NCI-H1417 treated with DMSO at 0.1 percent for 48 hours (cell line): ENCODE results near the gene NRL.

ENCODE experiments used
- DNase-seq: peaks from one replicate; lab custom pipeline; 2025; lab: John Stamatoyannopoulos, UW

NRL gene

DNA sequence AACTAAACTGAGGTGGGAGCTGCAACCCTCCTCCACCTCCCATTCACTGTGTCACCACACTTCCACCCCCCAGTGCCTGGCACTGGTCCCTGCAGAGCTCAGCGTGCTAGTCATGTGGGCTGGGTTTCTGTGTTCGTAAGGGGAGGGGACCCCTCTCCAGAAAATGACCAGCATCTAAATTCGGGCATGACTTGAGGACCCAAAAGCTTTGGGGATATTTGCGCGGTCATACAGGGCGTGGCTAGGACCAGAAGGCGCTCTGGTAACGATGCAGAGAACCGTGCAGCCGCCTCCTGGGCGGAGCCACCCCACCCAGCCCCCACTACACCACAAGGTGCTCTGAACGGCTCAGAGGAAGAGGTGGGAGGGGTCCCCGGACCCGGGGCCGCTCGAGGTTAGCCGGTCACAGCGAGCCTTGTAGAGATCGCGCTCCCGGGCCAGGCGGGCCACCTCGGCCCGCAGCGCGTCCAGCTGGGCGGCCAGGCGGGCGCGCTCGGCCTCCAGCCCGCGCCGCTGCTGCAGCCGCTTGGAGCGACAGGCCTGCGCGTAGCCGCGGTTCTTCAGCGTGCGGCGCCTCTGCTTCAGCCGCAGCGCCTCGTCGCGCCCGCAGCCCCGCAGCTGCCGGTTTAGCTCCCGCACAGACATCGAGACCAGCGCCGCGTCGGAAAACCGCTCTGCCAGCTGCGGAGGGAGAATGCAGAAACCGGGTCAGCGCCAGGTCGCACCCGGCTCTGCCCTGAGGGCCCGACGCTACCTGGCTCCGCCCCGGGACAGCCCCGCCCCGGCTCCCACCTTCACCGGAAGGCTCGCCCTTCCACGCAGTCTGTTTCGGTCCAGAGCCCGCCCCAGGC, 33.6 kb downstream of the NRL start:
- DNase-seq = no peak

DNA sequence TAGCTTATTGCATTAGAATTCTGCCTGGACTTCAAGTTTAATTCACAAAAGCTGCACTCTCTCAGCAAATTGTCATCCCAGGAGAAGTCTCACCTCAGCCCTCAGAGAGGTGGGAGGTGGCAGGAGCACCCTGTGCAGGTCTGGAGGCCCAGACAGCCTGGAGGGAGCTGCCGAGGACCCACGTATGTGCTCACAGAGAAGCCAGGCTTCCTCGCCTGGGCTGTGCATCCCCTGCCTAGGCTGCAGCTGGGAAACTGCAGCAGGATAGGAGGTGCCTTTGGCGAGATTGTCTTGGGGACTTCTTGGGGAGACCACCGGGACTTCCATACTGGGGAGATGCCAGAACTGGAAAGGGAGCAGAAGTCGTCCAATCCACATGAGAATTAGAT, 34.6 kb downstream of the NRL start:
- DNase-seq = no peak

DNA sequence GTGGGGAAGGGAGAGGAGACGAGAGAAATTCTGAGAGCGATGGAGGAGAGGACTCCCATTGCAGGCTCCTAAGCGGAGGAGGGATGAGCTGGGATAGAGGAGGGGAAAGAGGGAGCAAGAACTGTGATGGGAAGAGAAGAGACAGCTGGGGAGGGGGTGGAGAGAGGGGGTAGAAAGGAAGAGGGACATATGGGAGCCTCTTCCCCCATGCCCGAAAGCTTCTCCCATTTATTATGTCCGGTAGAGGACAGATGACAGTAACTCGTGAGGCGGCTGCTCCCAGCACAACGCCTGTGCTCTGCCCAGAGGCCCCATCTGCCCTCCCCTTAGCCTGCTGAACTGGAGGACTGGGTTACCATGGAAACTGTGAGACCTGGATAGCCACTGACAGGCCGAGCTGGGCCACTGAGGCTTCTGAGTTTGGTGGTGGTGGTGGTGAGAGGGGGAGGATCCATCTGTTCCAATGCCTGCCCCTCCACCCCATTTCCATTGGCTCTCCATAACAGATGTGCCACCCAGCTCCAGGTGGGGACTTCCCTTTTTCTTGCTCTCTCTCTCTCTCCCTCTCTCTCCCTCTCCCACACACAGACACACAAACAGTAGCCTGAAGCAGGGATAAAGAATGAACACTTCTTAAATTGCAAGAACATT, 35.1 kb downstream of the NRL start:
- peak; percentile 64 for DNase-seq

DNA sequence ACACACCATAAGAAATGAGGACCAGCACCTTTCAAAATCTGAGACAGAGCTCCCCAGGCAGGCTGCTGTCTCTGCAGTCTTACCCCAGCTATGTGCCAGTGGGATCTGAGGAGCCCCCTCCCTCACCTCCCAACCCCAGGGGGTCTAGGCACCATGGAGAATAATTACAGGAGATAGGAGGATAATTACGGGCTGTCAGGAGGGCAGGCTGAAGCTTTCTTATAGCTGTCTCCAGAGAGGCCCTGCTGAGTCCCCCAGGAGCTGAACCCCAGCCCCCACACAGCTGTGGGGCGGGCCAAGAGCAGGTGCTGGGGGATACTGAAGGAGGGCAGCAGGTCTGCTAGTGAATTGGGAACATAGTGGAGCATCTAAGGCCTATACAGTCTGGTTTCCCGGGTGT, 36.6 kb downstream of the NRL start:
- peak; percentile 85 for DNase-seq

DNA sequence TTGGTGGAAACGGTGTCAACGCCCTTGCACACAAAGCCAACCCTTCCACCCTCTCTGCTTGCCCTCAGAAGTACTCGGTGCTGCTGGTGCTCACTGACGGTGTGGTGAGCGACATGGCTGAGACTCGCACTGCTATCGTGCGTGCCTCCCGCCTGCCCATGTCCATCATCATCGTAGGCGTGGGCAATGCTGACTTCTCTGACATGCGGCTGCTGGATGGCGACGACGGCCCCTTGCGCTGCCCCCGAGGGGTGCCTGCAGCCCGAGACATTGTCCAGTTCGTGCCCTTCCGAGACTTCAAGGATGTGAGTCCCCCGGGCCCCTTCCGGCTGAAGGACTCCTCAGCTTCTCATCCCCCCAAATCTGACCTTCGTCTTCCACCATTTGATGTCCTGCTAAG, 37.7 kb downstream of the NRL start:
- DNase-seq = no peak

DNA sequence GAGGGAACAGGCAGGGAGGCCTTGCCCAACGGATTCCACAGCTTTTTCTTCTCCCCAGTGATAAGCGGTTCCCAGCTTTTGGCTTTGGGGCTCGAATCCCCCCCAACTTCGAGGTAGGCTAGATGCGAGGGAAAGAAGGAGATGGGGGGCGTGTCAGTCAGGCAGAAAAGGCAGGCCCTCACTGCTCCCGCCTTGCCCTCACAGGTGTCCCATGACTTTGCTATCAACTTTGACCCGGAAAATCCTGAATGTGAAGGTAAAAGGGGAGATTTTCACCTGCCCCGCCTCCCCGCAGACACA, 38.5 kb downstream of the NRL start:
- no peak for DNase-seq

DNA sequence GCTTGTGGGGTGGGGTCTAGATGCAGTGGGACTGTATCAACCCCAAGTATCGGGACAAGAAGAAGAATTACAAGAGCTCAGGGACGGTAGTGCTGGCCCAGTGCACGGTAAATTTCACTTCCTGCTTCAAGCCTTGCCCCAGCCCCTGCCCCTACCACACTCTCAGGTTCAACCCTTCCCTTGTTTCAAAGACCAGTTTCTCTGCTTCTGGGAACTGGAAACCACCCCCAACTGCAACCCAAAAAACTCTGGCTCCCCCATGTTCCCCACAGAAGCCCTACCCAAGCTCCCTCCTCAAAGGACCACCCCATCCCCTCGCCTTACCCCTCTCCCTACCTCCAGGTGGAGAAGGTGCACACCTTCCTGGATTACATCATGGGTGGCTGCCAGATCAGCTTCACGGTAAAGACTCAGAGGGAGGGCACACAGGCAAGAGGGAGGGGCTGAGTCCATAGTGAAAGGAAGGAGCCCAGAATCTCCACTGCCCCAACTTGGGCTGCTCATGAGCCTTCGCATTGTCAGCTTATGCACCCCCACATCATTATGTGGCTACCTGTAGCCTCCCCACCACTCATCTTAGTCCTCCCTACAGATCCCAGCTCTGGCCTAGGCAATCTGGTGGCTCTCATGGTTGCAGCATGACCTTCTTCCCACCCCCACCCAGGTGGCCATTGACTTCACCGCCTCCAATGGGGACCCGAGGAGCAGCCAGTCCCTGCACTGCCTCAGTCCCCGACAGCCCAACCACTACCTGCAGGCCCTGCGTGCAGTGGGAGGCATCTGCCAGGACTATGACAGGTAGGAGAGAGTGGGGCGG, 39.1 kb downstream of the NRL start:
- no peak for DNase-seq

DNA sequence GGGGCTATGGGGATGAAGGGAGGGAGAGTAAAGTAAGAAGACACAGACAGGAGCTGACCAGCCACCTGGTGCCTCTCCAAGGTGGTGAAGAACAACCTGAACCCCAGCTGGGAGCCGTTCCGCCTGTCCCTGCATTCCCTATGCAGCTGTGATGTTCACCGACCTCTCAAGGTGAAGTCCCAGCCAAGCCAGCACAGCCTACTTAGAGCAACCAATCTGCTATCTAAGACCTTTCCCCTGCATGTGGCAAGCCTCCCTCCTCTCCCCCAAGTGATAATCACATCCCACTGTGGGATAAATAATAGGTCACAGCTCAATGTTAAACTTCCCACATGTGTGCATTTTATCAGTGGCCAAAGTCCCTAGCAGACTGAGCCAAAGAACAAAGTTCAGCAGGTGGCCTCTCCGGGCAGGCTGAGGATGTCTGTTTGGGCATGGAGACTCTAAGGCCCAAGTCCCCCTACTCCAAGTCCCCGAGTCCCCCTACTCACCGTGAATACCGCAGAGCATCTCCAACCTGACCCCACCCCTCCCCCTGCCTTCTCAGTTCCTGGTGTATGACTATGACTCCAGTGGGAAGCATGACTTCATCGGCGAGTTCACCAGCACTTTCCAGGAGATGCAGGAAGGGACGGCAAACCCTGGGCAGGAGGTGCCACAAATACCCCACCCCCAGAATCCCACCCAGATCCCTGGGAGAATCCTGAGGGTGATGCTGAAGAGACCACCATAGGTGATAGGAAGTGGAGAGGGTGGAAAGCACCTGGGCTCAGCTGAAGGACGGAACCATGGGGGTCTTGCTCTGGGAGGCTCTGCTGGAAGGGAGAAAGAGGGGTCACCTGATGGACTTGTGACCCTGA, 39.9 kb downstream of the NRL start:
- DNase-seq = no peak

DNA sequence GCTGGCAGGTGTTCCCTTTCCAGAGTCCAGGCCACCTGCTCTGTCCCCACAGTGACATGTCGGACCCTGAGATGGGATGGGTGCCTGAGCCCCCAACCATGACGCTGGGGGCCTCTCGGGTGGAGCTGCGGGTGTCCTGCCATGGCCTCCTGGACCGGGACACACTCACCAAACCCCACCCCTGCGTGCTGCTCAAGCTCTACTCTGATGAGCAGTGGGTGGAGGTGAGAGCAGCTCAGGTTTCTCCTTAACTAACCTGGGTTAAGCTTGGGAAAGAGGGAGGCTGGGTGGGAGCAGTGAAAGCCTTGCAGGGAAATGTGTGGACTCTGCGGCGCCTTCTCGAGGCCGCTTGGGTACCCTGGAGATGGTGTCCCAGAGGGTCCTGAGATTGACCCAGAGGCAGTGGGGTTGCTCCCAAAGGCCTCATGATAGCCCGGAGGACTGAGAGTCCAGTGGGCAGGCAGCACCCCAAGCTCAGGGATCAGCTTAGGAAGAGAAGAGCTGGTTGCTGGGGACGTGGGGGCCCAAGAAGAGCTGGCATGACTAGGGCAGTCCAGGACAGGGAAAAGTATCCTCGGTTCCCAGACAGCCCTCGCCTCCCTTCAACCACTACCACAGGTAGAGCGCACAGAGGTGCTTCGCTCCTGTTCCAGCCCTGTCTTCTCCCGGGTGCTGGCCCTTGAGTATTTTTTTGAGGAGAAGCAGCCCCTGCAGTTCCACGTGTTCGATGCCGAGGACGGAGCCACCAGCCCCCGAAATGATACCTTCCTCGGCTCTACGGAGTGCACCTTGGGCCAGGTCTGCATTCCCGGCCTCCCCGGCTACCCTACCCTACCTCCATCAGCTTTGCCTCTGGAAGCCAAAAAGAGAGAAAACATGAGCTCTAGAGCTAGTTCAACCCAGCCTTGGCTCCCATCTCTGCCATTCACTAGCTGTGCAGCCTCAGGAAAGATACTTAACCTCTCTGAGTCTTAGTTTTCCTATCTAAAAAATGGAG, 41.6 kb downstream of the NRL start:
- no peak for DNase-seq

DNA sequence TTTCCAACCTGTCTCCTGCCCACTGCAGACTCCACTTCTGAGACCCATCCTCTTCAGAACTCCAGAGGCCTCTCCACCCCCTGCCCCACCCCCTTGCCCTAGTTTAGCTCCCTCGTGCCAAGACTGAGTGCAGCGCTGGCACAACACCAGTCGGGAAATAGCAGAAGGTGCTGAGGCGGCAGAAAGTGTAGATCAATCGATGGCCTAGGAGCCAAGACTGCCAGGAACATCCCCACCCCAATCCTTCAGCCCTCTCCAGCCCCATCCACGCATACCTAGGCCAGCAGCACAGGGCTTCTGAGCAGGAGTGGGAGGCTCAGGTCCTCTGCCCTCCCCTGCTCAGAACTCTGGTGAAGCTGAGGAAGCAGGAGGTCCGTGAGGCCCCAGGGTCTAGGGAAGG, 42.3 kb downstream of the NRL start:
- DNase-seq = no peak

DNA sequence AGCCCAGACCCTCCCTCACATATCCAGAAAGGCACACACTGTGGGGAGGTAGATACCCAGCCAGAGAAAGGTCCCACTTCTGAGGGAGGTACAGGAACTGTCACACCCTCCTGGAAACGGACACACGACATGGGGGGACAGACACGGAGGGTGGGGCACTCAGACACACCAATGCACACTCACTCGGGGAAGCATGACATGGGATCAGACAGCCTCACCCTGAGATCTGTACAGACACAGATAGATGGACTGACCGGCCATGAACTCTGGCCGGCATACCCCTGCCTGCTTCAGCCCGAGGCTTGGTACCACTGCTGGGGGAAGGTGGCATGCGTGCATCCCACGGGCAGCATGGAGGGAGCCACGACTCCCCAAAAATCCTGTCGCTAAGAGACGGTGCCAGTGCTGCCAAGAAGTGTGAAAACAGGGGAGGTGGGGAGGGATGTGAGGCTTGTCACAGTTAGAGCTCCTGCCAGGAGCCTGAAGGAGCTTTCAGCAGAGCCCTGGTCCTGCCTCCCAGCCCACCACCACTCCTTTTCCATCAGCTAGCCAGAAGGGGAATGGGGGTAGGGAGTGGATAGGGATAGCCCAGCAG, 42.8 kb downstream of the NRL start:
- DNase-seq = no peak

DNA sequence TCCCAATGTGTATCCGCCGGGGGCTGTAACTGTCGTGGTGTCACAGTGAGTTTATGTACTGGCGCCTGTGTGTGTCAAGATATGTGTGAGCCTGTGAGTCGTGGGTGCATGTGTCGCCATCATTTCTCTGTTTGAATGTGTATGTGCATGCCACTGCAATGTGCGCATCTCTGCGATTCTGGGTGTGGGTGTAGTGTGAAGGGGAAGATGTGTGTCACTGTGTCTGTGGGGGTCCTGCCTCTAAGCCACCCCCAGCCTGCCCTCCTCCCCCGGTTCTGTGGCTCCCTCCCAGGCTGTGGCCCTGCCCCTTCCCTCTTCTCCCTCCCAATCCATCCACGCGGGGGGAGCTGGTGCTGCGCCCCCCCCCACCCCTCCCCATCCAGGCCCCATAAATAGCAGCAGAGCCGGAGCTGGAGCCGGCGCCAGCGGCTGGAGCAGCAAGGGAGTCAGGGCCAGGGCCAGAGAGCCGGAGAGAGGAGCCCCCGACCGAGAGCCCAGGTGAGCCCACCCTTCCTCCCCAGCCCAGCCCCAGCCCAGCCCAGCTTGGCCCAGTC, 43.5 kb downstream of the NRL start, which contains the start of gene CPNE6:
TSS of gene CPNE6 (plus strand) at position 419 of the 554 bp plus-strand sequence. CDS start 1,375 bp downstream, outside the sequence.
- no peak for DNase-seq

DNA sequence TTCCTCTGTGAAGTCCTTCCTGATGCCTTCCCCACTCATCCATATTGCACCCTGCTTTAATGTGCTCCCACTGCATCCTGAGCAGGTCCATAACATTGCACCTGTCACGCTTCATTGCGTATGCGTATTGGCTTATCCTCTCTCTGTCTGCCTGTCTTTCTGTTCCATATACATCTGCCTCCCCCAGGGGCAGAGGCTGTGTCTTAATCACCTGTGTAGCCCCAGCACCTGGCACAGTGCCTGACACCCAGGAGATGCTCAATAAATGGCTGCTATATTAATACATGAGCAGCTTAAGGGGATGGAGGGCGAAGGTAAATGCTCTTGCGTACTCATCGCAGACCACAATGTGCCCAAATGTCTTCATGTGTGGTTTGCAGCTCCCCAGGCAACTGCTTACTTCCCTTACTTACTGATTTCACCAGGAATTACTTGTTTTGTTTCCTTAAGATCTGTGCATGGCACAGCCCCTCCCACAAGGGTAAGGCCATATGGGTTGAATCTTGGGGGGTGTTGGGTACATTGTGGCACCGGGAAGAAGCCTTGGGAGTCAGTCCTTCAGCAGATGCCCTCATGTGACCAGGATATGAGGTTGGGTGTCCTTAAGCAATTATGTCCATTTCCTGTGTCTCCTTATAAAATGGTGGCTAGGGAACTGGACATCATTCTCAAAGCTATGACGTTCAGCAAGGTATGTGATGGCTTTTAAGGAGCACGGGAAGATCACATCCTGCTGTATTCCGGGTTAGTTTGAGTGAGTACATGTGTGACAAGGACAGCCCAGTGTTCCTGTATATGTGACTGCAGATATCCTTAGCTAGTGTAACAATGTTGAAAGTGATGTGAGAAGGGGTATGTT, 44.2 kb downstream of the NRL start:
- no peak for DNase-seq

DNA sequence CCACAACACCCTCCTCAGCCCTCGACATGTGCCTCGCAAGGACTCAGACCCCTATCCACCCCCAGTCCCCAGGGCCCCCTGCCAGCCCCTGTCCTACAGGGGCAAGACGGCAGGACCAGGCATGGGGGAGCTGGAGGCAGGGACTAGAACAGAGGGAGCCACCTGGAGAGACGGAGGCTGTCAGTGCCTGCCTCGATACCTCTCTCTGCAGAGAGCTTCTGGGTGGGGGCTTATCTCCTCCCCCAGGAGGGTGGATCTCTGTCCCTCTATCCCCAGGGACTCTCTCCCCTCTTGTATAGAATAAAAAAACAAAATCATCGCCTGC, 45.4 kb downstream of the NRL start:
- no peak for DNase-seq

DNA sequence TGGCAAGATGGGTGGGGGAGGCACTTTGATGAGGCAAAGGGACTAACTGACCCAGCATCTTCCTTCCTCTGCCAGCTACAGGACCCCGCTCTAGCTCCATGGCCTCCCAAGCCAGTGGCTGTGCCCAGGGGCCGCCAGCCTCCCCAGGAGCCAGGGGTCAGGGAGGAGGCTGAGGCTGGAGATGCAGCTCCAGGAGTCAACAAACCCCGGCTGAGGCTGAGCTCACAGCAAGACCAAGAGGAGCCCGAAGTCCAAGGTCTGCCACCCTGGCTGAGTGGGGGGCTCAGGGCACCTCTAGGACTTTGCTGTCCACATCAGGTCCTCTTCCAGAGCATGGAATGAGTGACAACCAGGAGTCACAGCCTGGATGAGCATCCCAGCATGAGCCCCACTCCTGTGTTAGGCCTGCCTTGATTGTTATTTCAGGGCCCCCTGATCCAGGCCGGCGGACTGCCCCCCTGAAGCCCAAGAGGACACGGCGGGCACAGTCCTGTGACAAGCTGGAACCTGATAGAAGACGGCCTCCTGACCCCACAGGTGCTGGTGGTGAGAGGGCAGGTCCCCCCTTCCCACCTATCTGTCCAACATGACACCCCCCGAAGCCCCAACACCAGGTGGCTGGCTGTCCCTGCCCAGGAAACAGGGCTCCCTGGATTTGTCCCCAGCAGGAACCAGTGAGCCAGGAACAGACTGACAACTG, 45.9 kb downstream of the NRL start:
- no peak for DNase-seq

DNA sequence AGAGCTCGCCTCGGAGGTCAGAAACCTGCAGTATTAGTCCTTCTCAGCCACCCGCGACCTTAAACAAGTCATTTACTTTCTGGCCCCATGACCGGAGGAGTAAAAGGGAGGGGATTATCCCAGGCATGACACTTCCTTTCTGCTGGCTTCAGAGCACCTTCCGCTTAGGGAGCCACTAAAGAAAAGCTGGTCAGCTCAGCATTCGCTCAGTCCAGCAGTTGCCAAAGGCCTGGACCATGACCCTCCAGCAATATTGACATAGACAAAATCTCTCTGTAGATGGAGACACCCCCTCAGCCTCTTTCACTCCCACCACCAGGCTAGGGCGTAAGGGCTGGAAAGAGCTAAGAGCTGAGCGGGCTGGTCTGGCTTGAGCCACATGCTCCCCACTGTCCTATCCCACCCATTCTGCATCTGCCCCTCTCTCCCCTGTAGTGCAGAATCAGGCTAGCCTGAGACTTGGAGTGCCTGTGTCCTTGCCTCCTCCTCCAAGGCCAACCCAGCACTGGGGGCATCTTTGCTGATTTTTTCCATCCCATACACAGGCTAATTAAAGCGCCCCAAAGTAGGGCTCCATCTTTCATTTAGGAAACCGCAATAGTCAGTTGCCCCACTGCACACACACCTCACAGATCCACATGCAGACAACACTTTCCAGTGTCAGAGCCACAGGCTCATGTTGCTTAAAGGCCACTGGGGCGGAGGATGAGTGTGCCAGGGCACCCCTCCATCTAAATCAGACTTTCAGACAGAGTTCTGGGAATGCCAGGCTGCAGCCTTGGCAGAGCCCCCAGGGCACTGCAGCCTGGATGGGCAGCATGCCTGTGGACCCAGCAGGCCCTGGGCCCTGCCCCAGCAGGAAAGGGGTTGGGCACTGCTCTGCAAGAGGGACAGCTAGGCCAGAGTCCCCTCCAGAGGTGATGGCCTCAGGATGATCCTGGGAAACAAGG, 47.3 kb downstream of the NRL start:
- DNase-seq = no peak

DNA sequence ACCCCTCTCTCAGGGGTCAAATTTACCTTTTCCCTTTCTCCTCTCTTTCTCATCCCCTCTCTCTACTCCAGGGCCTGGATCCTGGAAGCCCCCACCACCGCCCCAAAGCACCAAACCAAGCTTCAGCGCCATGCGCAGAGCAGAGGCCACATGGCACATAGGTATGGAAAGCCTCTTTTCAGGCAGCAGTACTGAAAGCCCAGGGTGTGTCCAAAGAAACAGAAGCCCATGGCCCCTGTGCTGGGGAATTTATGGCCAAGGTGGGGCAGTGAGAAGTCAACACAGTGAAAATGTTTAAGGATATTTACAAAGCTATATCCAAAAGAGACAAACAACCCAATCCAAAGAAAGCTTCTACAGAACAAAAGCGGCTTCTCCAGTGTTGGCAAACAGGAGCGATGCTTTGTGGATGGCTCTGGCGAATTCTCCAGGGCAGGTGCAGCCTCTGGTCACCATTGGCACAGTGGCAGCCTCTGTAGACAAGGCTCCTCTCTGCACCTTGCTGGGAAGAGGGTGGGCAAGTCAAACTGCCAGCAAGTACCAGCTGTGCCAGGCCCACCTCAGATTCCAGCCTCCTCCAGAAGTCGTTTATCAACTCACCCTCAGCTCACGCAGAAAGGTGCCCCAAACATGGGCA, 48.1 kb downstream of the NRL start:
- DNase-seq = no peak
